IPS-18c (cell line): ENCODE results near the gene PFDN1.

Source experiments
- H3K4me3 ChIP-seq: 2 replicates; pipeline ENCODE4 v1.7.0; 2013; ENCODE audit warnings: low read depth, mild to moderate bottlenecking, low read length, moderate library complexity; ENCODE audit not compliant: insufficient read depth
- H3K9me3 ChIP-seq: one replicate; pipeline ENCODE4 v1.6.1; 2013; ENCODE audit warnings: mild to moderate bottlenecking, low read length, moderate library complexity; ENCODE audit not compliant: control insufficient read depth, insufficient read depth

PFDN1 gene

DNA sequence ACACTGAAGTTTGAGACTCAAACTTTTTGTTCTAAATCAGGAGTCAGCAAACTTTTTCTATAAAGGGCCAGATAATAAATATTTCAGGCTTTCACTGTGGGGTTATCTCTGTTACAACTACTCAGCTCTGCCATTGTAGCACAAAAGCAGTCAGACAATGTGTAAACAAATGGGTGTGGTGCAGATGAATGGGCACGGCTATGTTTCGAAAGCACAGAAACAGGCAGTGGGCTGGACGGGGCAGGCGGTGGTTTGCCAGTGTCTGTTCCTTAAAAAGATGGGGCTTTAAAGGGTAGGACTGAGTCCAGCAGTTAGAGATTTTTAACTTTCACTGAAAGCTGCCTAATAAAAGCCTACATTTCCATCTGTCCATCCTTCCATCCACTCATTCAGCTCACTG is 48.9 kb downstream of the PFDN1 start:
- H3K9me3 ChIP-seq, result no peaks in the 10 kb centered on the region
- no peak overlapping the region for H3K4me3 ChIP-seq

DNA sequence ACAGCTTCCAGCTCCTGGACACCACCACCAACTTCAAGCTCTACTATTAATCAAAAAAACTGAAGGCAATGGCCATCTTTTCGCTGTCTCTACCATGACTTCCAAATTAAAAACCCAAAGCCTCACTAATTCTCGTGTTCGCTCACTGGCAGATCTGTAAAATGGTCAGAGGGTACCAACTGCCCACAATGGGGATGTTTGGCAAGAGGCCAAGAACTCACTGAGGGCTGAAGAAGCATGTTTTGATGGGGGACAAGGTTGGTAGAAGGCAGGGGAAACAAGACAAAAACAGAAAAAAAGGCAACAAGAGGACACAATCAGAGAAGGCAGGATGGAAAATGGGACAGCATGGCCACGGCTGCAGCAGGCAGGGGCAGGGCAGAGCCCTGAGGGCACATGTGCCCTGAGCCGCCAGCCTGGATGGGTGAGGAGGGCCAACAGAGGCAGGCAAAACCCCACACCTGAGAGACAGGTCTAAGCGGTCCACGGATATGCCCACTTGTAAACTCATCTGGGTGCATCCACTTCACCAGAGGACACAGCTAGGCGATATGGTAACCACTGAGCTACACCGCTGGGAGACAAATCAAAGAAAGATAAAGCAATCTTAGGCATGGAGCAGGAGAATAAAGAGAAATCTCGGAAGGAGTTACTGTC is 50.3 kb downstream of the PFDN1 start:
- Histone ChIP-seq H3K4me3 (no peak overlapping the region), H3K9me3 (no peaks in the 10 kb centered on the region)

DNA sequence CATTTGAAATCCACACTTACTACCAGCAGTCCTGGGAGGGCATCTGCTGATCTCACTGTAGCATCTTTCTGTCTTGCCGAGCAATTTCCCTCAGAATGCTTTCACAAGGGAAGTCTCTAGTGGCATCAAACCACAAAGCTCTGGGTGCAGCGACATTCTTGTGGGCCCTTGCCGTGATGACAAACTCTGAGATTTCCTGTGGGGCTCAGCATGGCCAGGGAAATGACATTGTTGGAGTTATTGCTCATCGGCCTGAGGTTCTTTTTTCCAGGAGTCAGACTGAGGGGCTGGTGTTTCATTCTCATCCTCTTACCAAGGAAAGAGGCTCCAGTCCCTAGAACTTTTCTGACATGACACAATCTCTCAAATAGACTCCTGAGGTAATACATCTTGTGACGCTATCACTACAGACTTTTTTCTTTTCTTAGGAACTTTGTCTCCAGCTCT is 51.4 kb downstream of the PFDN1 start:
- no peaks in the 10 kb centered on the region for H3K9me3 ChIP-seq
- H3K4me3 ChIP-seq, result no peak overlapping the region

DNA sequence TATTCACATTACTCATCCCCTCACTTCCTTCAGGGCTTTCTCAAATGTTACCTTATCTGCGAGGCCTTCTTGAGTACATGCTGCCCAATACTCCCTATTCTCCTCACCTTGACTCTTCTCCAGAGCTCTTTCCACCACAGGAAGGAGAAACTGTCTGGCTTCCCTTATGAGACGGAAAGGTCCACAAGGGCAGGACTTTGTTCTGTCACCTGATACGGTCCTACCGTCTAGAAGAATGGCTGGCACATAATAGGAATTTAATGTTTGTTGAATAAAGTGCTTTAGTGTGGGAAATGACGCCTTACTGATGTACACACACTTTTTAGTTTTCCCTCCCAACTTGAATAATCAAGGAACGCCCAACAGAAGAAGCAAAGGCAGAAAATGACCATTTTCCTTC is 52.5 kb downstream of the PFDN1 start:
- H3K9me3 ChIP-seq, result no peaks in the 10 kb centered on the region
- no peak overlapping the region for H3K4me3 ChIP-seq

DNA sequence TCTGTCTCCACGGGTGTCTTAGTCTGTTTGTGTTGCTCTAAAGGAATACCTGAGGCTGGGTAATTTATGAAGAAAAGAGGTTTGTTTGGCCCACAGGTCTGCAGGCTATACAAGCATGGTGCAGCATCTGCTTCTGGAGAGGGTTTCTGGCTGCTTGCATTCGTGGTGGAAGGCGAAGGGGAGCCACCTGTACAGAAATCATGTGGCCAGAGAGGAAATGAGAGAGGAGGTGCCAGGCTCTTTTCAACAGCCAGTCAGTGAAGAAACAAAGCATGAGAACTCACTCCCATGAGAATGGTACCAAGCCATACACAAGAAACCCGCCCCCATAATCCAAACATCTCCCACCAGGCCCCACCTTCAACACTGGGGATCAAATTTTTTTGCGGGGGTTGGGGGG is 53.4 kb downstream of the PFDN1 start:
- Histone ChIP-seq H3K9me3 (no peaks in the 10 kb centered on the region), H3K4me3 (no peak overlapping the region)

DNA sequence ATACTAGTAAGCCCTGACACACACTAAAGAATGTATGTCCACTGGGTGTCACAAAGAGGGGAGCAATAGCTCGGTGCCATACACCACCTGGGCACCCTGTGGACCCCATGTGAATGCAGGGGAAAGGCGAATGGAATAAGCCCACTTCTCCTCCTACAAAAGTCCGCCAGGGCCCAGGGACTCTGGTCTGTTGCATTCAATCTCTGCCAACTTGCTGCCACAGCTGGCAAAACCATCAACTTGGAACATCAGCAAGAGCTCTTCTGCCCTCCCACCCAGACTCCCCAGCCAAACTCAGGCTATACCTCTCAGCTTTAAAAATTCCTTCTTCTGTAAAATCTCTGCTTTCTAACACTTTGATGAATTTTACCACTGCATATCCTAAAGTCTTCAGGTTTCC is 54.5 kb downstream of the PFDN1 start:
- H3K9me3 ChIP-seq, result no peaks in the 10 kb centered on the region
- H3K4me3 ChIP-seq, result no peak overlapping the region

DNA sequence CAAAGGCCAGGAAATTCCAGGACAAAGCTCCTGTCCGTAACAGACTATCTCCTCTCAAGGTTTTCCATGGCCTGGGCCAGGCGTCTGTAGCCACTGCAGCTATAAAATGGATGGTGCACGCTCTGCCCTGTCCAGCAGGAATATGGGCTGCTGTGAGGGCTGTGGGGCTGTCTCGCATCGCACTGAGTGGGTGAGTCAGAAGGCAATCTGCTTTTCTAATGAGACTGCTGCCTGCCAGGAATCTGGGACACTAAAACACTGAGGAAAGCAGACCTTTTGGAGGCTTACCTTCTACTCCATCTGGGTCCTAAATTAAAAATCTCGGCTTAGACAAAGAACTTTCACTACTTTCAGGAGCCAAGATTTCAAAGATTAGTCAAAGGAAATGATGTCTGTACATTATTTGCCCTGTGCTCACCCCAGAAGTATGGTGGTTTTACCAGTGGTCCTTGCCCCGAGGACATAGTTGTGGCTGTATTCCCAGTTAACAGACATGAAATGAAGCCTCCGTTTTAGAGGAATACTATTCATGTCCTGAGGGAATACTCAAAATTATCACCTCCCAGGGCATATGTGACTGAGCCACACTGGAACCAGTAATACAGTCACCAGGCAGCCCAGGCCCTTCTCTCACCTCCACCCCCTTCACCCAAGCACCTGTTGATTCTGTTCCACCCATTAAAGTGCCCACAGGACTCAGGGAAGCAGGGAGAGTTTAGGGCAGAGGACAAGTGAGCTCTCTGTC is 56.4 kb downstream of the PFDN1 start:
- Histone ChIP-seq H3K9me3 (no peaks in the 10 kb centered on the region), H3K4me3 (no peak overlapping the region)

DNA sequence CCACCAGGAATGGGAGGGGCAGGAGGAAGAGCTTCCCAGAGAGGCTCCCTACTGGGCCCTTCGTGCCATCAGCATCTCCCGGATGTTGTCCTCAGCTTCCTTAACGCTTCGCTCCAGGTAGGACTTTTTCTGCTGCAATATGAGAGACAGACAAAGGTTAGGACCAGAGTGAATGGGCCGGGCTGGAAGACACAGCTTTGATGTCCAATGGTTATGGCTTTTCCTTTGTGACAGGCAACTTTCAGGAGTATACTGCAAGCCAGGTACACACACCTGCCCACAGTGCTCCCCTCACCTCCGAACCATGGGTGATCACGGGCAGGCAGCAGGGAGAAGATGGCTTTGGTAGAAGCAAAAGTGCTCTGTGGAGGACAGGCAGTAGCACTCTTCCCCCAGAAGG is 57.0 kb downstream of the PFDN1 start:
- H3K9me3 ChIP-seq, result no peaks in the 10 kb centered on the region
- H3K4me3 ChIP-seq, result no peak overlapping the region

DNA sequence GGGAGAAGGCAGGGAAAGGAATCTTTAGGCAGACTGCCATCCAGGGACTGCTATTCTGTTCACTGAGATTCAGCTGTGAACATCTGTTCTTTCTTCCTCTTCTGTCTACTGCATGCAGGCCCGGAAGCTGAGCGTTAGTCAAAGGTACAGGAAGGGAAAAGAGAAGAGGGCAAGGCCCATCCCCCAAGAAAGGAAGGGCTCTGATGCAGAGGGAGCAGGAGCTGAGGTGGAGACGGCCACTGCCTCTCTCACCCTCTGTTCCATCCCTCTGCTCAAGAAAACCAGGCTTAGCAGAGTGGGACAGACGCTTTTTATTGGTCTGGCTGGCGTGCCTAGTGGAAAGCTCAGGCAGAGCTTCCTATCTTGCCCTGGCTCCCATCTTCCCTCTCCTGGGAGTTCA is 57.6 kb downstream of the PFDN1 start:
- Histone ChIP-seq H3K9me3 (no peaks in the 10 kb centered on the region), H3K4me3 (no peak overlapping the region)

DNA sequence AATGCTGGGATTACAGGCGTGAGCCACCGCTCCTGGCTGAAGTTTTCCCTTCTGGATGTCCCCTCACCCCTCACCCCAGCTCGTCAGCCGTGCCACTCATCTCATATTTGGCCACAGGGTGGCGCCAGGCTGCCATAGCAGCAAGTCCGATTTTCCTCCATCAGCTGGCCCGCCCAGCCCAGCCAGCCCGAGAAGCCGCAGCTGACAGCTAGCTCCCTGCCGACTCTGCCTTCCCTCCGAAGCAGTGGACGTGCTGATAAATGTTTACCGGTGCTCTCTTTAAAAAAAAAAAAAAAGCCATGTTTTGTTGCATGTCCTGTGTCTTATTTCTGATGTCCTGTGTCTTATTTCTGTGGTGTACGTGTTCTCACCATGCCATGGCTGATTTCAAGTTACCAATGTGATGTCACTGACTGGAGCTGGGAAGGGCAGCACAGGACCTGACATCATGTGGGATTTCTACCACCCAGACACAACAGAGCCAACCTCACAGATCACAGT is 58.3 kb downstream of the PFDN1 start:
- no peaks in the 10 kb centered on the region for H3K9me3 ChIP-seq
- no peak overlapping the region for H3K4me3 ChIP-seq

DNA sequence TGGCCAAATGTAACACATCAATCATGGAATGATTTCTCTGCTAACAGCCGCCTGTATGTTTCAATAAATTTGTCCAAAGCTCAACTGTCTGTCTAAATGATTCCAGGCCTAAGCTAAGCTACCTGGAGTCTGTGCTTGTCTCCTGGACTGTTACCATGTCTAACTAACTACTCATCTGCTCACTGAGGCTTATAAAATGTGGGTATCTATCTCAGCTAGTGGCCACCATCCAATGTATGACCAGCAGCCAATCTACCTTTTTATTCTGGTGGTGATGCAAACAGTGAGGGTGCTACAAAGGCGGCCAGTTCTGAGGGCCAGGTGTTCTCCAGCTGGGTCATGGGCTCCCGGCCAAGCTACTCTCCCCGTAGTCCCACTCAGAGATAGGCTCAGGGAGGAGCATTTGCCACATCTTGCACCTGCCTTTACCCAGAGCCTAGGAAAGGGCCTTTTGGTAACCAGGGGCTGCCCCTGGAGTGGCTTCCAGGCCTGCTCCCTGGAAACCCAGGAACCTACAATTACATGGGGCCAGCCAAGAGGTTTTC is 59.1 kb downstream of the PFDN1 start:
- Histone ChIP-seq H3K4me3 (no peak overlapping the region), H3K9me3 (no peaks in the 10 kb centered on the region)

DNA sequence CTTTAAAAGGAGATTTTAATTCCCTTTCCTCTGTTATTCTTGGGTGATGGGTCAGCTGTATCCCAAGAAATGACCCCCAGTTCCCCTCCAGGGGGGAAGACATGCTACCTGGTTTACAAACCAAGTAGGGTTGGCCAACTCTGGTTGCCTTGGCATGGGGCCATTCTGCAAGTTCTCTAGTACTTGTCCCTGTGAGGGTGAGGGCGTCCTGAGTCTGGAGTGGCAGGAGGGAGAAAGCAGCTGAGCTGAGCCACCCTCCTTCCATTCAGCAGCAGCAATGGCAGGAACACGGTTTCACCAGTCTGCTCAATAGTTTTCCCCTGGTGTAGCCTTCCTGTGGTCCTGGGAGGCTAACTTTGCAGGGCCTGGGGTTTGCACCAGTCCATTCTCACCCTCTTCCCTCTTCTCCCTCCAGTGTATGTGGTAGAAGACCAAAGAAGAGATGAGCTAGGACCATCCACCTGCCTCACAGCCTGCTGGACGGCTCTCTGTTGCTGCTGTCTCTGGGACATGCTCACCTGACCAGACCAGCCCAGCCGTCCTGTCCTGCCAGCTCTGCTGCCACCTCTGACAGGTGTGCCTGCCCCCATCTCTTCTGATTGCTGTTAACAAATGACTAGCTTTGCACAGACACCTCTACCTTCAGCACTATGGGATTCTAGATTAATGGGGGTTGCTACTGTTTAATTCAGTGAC is 59.9 kb downstream of the PFDN1 start:
- no peaks in the 10 kb centered on the region for H3K9me3 ChIP-seq
- no peak overlapping the region for H3K4me3 ChIP-seq

DNA sequence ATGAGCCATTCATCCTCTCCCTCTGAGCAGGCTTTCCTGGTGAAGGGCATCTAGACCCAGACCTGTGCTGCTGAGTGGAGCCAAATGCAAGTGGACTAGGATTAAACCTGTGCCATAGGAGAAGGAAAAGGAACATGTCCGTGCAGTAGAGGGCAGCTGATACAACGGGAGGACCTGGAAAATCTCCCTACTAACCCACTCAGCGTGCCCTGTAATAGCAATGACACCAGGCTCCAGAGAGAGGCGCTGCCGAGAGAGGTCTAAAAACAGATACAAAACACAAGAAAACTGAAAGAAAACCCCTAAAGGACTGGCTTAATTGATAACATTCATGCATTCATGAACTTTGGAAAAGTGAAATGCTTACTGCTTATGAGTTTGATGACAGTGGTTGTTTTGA is 60.8 kb downstream of the PFDN1 start:
- Histone ChIP-seq H3K9me3 (no peaks in the 10 kb centered on the region), H3K4me3 (no peak overlapping the region)

DNA sequence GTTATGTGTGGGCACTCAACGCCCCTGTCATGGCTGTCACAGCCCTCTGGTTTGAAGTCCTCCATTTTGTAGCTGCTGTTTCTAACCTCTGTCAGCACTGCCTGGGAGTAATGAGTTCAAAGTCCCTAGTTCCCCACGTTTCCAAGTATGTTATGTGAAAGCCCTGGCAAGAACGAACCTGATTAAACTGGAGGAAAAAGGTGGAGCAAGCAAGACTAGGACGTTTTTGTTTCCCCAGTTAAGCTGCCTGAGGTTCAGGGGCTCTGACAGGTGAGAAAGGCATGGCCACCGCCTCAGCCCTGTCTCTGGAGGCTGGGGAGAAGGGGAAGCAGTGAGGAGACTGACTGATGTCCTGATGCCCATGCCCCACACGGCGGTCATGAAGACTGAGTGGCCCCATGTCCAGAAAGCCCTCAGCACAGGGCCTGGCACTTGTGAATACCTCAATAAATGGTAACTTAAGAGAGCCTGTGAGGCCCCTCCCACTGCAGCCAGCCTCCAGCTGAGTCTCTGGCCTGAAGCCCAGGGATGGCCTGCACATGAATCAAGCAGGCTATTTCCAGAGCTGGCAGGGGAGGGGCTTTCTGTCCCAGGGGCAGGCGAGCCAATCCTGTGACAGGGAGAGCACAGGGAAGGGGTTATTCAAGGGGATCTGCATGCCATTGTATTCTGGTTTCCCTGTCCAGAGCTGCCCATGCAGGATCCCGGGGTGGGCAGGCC is 61.8 kb downstream of the PFDN1 start:
- Histone ChIP-seq H3K4me3 (no peak overlapping the region), H3K9me3 (no peaks in the 10 kb centered on the region)

DNA sequence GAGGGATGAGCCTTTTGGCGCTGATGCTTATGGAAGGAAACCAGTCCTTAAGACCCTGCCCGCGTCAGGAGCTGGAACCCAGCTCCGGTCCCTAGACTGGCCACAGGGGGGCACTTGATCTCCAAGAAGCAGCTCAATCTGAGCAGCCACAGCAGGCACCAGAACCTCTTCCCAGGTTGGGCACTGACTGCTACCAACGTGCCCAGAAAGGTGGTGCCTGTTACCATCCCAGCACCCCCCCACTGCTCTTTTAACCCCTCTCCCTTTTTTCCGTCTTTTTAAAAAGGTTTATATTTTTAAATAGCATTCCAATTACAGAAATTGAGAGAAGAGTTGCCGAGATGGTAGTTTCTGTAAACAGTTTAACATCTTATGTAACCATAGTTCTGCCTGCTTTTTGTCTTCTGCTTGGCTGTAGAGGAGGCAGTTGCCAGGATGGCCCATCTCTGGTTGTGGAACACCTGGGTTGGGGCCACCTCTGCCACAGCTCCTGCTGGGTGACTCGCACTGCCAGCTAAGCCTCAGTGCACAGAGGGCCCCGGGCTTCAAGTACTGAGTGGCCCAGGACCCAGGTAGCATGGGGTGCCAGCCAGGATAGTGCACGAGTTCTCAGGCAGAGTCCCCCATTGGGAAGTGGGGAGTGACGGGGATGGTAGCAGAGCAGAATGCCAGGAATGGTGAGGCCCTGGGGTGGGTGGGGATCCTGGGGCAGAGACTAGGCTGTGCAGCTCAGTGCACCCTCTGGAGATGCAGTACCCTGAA is 62.8 kb downstream of the PFDN1 start:
- H3K4me3 ChIP-seq, result no peak overlapping the region
- H3K9me3 ChIP-seq, result no peaks in the 10 kb centered on the region

DNA sequence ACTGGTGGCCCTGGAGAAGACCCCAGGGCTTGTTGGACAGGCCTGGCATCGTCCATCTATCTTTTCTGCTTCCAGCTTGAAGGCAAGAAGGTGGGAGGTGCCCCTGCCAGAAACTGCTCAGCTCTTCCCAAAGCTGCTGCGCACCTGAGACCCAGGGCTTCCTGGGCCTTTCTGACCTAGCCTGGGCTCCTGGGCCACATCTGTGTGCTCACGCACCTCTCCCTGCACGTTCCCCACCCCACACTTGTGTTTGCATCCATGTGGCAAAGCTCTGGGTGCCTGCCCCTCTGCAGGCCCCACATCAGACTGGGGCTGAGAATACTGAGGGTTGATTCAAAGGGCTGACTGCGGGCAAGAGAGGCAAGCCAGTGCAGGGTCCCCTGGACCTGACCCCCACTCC is 63.4 kb downstream of the PFDN1 start:
- Histone ChIP-seq H3K9me3 (no peaks in the 10 kb centered on the region), H3K4me3 (no peak overlapping the region)

DNA sequence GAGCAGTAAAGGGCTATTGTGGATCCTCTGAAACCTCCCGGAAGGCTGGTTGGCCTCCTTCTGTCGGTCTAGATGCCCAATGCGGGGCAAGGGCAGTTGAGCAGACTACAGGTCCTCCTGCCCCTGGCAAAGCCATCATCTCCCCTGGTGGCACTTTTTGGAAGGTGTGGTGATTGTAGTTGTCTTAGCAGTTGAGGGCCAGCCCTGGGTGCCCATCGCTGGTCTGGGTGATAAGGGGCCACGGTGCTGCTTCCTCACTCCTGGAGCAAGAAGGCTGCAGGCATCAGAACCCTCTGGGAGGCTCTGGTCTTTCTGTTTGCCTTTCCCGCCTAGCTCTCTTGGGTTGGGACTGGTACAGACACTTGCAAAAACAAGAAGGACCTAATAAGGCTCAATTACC is 64.1 kb downstream of the PFDN1 start:
- no peak overlapping the region for H3K4me3 ChIP-seq
- no peaks in the 10 kb centered on the region for H3K9me3 ChIP-seq
